GM19351 (cell line): ENCODE results near the gene CRYBG3.

ENCODE experiments used
- ATAC-seq: cut with Tn5 transposase; IDR thresholded peaks from one replicate; pipeline ENCODE4 v1.9.1; 2021; ENCODE audit warnings: mild to moderate bottlenecking, moderate library complexity; ENCODE audit not compliant: unreplicated experiment

The CRYBG3 gene

GRCh38 chr3:97835761-97836160 is 13.9 kb downstream of the CRYBG3 start:
- ATAC-seq = no peak

DNA sequence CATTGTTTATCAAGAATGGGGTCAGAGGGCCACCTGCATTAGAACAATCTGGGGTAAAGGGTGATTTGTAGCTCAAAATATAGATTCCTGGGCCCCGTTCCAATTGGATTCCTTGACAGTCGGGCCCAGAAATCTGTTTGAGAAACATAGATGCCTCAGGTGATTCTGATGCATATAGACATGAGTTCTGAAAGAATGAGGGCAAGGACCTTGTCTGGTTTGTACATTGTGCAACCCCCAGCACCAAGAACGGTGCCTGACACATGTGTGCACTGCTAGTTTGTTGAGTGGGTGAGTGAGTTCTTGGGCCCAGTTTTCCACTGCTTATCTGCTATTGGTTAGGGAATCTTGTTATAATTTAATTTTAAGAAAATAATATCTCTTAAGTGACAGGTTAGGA is 16.6 kb downstream of the CRYBG3 start:
- no peak for ATAC-seq

- no peak for ATAC-seq
Measured at GRCh38 chr3:97839944-97840343, 18.1 kb downstream of the CRYBG3 start.

DNA sequence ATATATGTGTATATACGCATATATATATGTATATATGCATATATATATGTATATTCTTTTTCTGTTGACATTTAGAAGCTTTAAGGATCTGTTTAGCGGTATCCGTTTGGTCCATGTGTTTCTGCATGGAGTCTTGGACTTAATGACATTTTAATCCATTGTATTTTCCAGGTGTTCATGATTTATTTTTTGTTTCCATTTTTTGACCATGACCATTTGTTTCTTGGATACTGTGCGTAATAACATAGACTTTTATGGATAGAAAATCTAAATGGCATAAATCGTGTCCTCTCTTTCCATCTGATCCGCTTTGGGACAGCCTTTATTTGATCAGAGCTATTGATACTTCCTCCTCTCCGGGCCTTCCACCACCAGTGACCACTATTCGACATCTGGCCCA is 19.5 kb downstream of the CRYBG3 start:
- no peak for ATAC-seq

DNA sequence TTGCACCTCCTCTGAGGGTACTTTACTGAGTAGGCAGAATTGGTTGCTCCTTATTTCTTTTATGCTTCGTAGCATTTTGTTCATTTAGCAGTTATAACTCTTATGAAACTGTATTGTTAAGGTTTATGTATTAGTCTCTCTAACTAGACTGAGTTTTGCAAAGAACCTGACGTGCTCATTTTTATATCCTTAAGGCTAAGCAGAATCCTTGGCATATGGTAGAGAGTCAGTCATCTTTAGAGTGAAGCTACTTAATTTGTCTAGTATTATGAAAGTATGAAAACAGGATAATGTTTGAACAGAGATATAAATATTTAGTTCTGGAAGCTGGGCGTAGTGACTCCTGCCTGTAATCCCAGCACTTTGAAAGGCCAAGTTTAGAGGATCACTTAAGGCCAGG is 20.1 kb downstream of the CRYBG3 start:
- ATAC-seq = no peak

DNA sequence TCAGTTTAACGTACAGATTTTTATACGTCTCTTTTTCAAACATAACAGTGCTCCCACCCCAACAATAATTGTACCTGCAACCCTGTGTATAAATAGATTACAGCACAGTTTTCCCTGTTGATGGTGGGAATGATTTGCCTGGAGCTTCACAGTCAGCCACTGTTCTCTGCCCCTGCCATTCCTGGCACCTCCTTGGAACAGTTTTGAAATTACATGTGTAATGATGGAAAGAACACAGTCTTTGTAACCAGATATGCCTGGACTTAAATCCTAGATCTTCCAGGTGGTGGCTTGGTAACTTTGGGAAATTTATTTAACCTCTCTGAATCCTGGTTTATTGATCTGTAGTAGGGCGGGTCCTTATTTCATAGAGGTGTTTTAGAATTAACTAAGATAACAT is 27.0 kb downstream of the CRYBG3 start:
- ATAC-seq = no peak

GRCh38 chr3:97857401-97857800 is 35.6 kb downstream of the CRYBG3 start:
- ATAC-seq = no peak

DNA sequence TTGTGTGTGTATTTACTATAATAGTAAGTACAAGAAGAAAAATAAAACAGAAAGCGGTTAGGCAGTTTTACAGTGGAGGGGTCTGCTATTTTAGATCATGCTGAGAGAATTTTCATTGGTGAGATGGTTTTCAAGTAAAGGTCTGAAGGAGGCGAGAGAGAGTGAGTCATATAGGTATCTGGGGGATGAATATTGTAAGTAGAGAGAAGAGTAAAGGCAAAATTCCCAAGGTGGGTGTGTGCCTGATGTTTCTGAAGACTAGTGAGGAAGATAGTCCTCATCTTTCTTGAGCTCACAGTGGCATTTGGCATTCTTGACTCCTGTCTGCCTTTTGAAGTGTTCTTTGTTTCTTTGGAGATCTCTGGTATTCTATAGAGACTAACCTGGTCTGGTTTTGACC is 38.6 kb downstream of the CRYBG3 start:
- peak; percentile 44 for ATAC-seq

DNA sequence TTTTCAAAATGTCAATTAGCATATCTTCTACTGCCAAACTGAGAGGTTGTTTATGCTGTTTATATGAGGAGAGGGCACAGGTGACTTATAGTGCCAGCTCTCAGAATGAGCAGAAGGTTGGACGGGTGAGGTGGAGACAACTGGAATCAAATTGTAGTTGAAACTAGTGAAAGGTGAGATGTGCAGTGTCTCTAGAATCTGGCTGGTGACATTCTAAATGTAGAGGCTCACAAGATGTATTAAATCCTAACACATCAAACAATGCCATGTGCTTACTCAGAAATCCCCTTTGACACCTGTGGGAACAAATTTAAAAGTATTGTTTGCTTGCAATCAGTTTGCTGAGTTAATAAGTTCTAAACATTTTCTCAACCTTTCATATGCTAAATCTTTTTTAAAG is 40.8 kb downstream of the CRYBG3 start:
- no peak for ATAC-seq

- ATAC-seq = no peak
Measured at GRCh38 chr3:97863031-97863430, 41.2 kb downstream of the CRYBG3 start.

- no peak for ATAC-seq
Measured at GRCh38 chr3:97863775-97864174, 42.0 kb downstream of the CRYBG3 start.

- ATAC-seq = no peak
Measured at GRCh38 chr3:97871186-97871585, 49.4 kb downstream of the CRYBG3 start.

DNA sequence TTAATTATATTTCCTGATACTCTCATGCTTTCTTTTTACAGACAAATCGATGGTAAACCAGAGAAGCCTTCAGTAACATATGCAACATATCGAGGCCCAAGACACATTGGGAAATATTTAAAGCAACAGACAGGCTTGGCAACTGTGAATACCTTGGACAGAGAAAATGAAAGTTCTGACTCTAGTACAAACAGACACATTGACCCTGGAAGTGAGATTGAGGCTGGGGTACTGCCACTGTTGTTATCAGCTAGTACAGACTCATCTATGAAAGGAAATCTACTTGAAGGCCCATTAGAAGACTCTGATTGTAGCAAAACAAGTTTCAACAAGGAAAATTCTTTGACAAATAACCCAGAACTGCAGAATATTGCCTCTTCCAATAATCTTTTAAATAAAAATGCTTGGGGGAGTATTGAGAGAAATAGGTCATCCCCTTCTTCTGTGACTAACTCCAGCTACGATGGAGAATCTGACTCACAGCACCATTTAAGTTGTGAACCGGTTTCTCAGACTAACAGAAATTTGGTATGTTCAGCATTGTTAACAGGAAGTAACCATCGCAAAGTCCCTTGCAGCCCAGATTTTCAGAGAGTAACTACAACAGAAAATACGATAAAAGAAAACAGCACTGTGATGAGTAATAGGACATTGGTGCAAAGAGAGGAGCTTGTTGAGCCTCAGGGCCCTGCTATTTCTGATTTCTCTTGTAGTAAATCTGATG is 50.2 kb downstream of the CRYBG3 start:
- ATAC-seq = peak; percentile 66

GRCh38 chr3:97872525-97873042 is 50.8 kb downstream of the CRYBG3 start:
- peak; percentile 18 for ATAC-seq

DNA sequence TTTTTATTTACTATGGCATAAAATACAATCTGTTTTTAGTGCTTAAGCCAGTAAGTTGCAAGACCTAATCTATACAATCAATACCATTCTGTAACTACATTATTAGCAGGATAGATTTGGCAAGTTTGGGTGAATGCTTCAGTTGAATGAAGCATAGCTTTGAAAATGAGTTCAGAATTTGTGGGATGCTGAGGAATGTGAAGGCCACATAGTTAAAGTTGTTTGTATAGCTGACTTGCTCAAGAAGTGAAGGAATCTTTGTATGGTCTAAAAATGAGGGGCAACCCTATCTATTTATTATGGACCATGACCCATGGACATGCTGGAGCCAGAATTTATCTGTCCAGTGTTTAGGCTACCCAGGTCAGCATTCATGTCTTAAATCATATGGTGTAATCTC is 58.5 kb downstream of the CRYBG3 start:
- ATAC-seq = no peak

DNA sequence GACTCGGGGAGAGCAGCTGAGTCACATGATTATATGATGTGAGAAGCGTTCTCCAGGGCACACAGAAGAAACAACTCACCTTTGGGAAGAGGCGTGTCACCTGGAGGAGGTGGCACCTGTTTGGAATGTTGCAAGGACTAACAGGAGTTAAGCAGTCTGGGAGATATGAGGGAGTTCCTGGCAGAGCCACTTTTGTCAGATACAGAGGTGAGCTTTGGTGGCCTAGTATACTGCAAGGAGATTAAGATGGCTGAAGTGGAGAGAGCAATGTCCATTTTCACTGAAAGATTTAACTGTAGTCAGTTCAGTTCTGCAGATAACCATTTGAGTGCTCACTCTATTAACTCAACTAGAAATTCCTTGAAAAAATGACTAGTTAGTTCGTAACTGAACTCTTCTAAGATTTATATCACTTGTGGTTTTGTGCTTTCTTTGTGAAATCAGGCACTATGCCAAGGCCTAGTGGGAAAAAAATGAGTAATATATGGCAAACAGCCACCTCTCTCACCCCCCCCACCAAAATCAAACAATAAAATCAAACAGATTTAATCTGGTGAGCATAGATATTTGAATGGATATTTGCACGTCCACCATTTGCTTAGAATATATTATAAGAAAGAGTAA is 61.3 kb downstream of the CRYBG3 start:
- no peak for ATAC-seq

DNA sequence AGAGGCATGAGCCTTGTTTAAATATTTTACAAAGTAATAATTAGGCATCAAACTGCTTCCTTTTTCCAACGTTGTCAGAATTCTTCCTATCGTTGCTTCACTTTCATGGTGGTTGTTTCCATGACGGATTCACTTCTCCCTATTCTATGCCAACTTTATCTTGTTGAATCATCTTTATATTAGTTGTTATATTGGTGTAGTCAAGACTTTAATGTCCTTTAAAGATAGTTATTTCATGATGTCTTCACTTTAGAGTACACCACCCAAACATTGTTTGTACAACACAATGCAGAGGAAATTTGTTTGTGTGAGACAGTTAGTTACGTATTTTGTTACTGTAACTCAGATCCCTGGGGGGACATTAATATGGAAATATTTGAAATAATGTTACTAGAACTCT is 61.9 kb downstream of the CRYBG3 start:
- ATAC-seq = no peak

DNA sequence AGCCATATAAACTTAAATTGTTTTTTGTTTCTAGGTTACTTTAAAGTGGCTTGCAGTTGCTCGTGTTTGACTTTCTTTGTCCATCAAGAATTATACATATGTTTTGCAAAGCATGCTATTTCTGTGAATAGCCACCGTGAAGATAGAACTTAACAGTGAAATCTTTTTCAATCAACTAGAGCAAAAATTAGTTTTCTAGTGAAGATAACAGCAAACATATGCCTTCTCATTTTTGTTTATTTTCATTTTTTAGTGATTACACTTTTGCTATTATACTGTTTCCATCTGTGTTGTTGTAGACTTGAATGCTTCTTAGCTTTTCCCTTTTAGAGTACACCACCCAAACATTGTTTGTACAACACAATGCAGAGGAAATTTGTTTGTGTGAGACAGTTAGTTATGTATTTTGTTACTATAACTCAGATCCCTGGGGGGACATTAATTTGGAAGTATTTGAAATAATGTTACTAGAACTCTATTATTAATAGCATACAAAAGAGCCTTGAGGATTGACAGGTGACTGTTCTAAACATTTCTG is 62.8 kb downstream of the CRYBG3 start:
- ATAC-seq = no peak

- ATAC-seq = no peak
Measured at GRCh38 chr3:97885931-97886824, 64.4 kb downstream of the CRYBG3 start.

- no peak for ATAC-seq
Measured at GRCh38 chr3:97889814-97890213, 68.0 kb downstream of the CRYBG3 start.

GRCh38 chr3:97892852-97893251 is 71.0 kb downstream of the CRYBG3 start:
- ATAC-seq = no peak
